NK-92 (cell line): ENCODE measurements around the gene TAF1C.

Experiments used
- DNase-seq: peaks from one replicate; lab custom pipeline; 2025; ENCODE audit not compliant: unreplicated experiment; lab: John Stamatoyannopoulos, UW

The TAF1C gene

DNA sequence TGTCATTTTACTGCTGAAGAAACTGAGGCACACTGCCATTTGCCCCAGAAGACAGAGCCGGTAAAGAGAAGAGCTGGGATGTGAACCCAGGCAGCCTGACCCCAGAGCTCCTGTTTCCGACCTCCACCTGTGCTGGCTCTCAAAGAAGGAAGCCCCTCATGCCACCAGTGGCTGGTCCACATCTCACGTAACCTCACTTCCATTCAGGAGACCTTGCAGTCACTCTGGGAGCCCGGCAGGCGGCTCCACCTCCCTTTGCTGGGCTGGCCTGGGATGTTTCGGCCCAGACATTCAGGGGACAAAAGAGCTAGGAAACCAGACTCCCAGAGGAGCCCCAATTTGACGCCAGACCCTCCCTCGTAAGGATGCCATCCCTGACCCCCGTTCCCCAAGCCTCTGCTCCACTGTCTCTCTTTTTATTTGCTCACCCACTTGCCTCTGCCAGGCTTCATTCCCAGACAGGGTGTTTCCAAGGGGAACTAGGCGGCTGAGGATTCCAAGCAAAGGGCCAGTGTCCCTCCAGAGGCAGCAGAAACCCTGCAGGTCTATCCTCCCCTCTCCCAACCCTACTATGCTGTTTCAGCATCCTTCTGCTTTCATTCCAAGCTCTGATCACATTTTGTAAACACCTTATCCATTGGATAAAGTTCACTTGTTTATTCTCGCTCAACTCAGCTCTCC lies 2.8 kb downstream of the TAF1C start:
- DNase-seq, result no peak

DNA sequence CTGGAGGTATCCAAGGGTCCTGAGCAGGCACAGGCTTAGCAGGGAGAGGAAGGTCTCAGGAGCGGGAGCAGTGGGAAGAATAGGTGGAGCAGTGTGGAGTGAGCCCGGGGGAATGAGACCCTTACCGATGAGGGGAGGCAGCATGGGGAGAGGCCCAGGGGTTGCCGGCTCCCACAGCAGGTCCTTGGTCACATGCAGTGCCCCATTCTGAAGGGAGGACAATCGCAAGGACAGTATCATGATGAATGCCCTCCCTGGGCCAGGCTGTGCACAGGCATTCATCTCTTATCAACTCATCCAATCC lies 3.3 kb downstream of the TAF1C start:
- DNase-seq, result no peak

DNA sequence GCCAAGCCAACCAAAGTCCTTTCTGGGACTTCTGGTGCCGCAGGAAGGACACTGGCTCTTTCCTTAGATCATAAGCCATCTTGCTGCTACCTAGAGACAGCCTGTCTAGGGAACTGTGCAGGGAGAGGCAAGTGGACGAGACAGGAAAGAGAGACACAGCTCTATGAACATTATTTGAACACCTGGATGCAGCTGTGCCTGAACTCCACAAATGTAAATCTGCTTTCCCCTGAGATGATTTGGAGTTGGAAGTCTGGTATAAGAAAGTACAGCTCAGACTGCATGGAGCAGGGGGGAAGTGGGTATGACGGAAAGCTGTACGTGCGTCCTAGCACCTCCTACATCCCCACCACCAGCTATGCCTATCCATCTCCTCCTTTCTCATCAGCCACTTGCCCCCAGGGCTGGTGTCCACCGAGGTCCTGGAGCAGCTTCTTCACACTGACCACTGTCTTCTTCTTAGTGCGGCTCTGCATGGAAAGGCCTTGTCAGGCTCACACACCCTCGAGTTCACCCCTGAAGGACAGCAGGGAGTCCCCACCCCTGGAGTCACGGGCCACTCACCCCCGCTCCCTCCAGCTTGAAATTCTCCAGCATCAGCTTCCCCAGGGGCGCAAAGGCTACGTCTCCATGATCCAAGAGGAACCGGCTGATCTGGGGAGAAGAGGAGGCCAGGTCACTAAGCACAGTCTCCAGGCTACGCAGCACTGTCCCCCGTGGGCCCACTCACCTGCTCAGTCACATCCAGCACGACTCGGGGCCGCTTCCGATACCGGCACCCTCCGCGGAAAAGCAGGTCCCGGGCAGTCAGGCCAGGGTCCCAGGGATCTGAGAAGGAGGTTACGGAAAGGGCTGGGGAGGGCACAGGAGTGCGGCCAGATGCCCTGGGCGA lies 3.9 kb downstream of the TAF1C start:
- no peak for DNase-seq

DNA sequence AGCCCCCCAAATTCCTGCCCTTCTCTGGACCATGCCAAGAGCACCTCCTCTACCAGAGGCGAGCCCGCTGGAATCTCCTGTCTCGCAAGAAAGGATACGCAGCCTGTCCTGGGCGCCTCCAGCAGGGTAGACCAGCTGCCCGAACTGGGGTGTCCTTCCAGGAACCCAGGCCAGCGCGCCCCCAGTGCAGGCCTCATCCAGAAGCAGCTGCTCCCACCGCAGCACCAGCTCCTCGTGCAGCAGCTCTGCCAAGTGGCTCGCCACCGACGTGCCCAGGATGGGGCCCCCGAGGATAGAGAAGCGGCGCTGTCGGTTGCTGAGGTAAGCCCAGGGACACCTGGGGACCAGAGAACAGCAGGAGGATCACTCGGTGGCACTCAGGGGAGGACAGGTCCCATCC lies 4.8 kb downstream of the TAF1C start:
- DNase-seq, result no peak

DNA sequence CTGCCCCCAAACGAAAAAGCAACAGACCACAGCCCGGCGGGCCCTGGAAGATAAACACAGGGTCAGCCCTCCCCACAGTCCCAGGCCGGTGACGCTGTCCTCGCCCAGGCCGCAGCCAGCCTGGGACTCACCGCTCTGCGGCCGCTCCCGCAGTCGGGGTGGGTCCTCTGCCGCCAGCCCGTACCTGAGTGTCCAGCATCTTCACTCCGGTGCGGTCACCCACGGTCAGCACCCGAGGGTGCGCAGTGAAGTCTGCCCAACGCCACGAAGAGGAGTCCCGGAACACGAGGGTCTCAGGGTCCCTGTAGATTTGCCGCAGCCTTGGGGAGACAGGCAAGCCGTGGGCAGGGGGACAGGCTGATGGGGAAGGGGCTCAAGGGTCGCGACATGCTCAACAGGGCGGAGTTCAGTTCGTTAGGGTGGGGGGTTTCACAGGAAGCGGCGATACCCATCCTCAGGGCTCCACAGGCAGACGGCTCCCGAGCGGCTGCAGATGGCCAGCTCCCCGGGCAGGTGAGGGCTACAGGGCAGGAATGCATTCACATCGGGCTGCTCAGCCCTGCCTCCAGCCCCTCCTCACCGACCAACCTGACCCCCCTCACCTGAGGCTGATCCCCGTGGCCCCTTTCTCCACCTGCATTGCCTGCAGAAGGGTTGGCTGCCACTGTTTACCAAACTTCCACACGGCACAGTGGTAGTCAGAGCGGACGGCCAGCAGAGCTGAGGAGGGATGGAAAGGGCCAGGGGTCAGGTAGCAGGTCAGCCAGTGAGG lies 5.5 kb downstream of the TAF1C start:
- no peak for DNase-seq

DNA sequence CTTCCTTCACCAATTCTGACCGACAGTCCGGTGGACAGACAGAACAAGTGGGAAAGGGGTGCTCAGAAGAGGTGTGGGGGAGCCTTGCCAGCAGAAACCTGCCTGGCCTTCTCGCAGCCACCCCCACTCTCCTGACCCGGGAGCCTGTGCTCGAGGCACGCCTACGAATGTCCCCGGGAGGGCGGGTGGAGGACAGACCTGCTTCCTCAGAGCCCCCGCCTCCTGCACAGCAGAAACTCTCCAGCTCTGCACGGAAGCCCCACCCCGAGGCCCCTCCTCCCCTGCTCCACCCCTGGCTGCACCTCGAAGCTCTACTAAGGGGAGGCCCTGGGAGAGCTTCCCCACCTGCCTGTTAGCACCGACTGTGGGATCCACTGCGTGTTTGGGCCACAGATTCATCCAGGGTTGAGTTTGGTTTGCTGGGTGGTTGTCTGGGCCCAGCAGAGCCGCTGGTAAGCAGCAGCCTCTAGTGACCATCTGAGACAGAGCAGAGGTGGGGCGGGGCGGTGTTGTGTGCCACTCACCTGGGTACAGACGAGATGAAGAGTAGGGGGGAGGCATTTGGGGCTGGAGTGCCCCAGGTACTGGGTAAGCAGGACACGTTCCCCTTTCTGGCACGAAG lies 6.2 kb downstream of the TAF1C start:
- no peak for DNase-seq

DNA sequence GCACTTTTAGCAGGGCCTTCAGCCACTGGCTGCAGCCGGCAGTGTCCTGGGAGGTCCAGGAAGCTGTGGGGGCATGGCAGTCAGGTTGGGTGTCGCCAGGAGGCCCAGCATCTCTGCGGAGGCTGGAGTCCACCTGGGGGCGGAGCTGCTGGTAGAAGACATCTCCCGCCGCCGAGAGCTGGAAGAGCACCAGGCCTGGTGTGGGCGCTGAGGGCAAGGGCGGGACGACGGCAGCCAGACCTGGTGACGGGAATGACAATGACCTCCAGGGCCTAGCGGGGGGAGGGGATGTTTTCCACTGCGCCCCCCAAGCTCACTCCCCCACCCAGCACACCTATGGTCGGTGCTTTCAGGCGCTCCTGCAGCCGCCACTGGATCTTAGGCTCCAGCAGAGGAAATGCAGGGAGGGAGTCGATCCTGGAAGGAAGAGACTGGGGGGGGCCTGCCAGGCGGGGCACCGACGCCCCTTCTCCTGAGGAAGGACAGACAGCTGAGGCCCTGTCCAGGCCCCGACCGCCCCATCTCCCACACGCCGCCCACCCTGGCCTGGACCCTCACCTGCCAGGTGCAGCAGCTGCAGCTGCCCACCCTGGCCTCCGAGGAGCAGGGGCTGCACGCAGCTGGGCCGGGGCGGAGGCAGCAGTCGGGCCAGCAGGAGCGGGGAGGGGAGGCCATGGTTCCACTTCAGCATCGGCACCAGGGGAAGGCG lies 7.1 kb downstream of the TAF1C start:
- no peak for DNase-seq

DNA sequence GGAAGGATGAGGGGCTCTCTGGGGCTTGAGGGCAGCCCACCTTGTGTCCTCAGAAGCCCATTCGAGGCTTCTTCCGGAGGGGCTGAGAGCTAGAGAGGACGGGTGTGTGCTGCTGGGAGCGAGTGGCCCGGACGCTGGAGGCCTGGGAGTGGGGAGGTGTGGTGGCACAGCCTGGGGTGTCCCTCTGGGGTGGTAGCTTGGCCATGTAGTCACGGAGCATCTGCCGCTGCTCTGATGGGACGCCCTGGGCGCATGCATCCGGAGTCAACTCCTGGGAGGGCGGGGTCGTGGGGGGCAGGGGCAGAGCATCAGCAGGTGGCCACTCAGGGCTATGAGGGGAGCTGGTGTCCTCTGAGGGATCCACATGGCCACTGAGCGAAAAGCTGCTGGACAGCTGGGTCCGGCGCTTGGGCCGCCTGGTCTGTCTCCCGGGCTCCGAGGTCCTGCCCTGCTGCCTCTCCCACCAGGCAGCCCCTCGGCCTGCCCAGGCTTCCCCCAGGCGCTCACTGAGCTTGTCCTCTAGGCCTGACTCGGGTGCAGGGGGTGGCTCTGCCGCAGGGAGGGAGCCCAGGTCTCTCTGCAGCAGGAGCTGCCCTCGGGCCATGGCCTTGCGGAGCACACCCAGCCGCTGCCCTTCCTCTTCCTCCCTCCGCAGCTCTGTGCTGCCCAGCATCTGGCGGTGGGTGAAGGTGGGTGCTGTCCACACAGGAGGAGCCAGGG lies 7.8 kb downstream of the TAF1C start:
- no peak for DNase-seq

DNA sequence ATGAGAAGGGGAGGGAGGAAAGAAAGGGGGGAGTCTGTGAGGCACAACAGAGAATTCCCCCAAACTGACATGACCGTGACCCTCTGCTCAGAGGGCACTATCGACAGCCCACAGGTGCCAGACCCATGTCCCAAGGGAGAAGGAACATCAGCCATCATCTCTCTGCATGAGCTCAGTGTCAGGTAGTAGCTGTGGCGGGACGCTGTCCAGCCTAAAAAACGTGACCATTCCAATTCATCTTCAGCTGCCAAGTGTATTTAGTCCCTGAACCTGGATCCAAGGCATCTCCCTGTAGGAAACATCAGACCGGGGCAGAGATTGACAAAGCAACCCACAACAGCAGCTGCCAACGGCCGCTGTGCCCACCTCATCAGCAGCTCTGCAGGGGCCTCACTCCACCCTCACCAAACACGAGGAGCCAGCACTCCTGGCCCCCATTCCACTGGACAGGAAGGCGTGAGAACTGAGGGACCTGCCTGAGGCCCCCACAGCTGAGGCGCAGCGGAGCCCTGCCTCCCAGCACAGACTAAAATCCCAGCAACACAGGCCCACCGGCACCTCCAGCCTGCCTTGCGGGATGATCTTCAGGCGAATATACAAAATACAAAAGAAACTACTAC lies 8.6 kb downstream of the TAF1C start:
- DNase-seq, result no peak

DNA sequence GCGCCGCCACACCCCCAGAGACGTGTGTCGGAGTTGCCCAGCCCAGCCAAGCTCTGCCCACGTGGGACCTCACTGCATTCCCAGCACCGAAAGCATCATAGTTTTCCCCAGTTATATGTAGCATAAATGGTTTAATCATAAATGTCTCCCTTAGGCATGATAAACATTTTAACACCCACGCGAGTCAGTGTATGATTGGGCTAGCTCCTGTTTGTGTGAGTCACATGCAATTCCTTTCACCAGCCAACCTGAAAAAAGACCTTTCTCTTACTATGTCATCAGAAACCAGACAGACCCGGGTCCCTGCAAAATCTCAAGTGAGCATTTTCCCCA lies 9.2 kb downstream of the TAF1C start:
- DNase-seq, result no peak

DNA sequence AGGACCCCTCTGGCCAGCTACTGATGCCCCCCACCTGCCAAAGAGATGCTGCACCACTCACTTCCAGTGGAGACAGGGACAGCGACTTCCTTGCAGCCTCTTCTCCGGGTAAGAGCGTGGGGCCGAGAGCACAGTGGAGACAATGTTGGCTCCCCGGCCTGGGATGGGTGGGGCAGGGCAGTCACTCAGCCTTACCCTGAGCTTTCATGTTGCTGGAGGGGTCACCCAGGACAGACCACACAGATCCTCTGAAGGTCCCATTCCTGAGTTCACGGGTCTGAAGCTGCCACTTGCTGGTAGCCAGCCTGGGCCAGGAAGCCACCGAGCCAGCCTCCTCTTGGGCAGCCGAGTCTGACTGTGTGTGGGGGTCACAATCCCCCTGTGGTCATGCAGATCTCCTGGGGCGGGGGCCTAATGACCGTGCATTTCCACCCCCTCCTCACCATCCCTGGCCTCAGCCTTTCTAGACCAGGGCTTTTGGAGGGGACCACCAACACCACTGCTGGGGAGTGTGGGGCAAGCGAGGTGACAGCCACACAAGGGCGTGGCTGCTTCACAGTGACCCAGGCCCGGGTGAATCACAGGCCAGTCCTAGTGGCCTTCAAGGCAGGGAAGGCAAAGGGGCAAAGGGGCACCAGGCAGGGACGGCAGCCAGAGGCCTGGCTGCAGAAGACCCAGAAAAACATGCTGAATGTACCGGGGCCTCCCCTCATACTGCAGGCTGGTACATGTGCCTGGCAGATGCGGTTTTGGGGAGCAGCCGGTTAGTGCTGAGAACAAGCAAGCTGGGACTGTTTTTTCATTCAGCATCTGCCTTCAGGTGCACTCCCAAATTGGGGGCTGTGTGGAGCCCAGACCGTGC lies 10.4 kb downstream of the TAF1C start:
- DNase-seq, result no peak

DNA sequence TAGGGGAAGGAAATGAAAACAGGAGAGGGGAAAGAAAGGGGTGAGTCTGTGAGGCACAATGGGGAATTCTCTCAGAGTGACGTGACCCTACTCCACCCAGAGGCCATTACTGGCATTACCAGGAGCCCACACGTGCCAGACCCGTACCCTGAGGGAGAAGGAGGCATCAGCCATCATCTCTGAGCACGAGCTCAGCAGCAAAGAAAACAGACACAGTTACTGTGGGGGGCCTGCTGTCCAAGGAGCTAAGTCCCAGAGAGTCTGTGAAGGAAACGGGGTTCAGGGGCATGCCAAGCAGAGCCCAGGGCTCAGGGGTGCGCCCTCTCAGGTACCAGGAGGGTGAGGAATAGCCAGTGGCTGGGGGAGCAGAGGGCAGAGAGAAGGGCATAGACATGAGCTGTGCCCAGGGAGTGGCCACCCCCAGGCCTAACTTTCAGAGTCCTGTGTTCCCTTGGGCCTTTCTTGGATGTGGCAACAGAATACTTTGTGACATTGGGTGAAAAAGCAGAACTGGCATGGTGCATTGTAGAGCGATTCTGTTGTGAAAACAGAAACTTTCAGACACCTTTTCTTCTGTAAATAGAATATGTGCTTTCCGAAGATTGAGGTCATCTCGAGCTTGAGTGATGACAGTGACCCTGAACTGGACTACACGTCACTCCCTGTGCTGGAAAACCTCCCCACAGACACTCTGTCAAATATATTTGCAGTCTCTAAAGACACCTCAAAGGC lies 11.3 kb downstream of the TAF1C start:
- DNase-seq, result no peak

DNA sequence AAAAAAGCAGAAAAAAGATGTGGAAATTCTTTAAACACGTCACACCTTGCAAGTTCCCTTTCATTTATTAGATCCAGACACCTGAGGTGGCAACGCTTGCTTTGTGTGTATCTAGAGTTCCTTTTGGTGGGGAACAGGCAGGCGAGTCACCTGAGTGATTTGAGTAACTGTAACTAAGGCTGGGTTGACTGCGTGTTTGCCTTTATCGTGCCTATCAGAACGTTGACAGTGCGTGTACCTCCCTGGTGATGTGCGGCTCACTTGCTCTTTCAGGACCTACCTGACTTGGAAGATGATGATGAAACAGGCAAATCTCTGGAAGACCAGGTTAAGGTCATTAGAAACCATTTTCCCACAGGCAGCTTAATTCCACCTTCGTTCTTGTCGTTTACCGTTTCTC lies 12.5 kb downstream of the TAF1C start:
- no peak for DNase-seq

DNA sequence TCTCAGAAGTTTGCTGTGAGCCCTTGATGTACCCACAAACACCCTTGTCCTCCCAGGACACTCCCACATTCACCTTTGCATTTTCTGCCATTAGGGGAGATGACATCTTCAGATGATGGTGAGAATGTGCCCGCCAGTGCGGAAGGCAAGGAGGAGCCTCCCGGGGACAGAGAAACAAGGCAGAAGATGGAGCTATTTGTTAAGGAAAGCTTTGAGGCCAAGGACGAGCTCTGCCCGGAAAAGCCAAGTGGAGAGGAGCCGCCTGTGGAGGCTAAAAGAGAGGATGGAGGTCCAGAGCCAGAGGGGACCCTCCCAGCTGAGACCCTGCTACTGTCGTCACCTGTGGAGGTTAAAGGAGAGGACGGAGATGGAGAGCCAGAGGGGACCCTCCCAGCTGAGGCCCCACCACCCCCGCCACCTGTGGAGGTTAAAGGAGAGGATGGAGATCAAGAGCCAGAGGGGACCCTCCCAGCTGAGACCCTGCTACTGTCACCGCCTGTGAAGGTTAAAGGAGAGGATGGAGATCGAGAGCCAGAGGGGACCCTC lies 17.0 kb downstream of the TAF1C start:
- no peak for DNase-seq

DNA sequence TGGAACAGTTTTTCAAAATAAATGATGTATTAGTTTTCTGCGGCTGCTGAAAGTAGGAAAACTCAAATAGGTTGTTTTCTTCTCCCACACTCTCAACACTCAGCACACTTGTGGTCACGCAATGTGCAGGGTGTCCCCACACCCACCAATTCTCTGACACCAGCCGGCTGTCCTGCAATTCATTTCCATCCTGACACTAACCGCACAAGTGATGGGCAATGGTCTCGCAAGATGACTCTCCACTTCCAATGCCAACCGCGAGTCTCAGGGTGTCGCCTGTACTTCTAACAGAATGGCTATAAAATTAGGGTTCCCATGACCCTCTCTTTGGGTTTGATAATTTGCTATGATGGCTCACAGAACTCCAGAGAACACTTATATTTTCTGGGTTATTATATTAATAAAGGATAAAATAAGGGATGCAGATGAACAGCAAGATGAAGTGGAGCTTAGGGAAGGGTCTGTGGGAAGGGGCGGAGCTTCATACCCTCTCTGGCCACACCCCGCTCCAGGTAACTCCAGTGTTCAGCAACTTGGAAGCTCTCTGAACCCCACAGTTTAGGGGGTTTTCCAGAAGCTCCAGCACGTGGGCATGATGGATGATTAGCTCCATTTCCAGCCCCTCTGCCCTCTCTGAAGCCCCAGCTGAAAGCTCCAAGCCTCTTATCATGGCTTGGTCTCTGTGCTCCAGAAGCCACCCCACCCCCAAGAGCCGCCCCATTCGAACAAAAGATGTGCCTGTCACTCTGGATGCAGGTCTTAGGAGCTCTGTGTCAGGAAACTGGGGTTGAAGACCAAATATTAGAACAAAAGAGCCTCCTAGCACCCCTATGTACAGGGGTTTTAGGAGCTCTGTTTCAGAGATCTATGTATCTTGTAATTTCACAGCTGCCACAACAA lies 19.8 kb downstream of the TAF1C start:
- DNase-seq, result no peak

DNA sequence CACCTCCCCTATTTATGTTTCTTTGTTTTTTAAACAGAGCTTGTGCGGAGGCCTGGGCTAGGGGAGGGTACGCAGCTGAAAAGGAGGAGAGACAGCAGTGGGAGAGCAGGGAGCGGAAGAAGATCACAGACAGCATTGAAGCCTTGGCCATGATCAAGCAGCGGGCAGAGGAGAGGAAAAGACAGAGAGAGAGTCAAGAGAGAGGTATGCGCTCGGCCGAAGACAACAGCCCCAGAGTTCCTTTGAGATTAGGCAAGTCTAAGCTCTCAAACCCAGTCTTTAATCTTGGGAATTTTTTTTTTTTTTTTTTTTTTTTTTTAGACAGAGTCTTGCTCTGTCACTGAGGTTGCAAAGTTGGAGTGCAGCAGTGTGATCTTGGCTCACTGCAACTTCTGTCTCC lies 21.1 kb downstream of the TAF1C start:
- no peak for DNase-seq

DNA sequence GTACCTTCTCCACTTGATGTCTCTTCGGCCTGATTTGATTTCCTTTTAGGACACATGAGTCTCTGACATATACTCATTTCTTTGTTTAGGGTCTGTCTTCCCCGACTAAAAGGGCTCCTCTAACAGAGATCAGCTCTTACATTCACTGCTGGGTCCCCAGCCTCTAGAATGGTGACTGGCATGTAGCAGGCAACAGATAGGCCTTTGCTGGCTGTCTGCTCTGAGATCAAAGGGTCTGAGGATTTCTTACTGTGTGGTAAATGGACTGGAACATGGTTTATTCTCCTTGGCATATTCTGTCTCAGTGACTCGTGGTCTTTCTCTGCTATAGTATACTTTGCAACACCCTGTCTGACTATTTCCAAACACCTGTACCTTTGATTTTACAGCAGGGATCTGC lies 25.1 kb downstream of the TAF1C start:
- DNase-seq, result no peak
